Epithelial cell of esophagus (primary cell): Measurements from ENCODE around the gene NR2E3.

Experiments
- DNase-seq: peaks from one replicate; pipeline ENCODE4 v3.0.0; 2010; ENCODE audit warnings: low read depth
- H3K4me3 ChIP-seq: 2 replicates; pipeline ENCODE4 v1.5.1; 2011; ENCODE audit warnings: mild to moderate bottlenecking, low read length, control low read depth
- TF ChIP-seq, protein P1 (sequence below): IDR thresholded peaks from 2 replicates; pipeline ENCODE4 v1.5.1; 2011; ENCODE audit warnings: low read depth, mild to moderate bottlenecking, low read length, control low read depth, inconsistent platforms; ENCODE audit not compliant: insufficient read depth; ENCODE audit errors: missing control alignments

The NR2E3 gene

DNA sequence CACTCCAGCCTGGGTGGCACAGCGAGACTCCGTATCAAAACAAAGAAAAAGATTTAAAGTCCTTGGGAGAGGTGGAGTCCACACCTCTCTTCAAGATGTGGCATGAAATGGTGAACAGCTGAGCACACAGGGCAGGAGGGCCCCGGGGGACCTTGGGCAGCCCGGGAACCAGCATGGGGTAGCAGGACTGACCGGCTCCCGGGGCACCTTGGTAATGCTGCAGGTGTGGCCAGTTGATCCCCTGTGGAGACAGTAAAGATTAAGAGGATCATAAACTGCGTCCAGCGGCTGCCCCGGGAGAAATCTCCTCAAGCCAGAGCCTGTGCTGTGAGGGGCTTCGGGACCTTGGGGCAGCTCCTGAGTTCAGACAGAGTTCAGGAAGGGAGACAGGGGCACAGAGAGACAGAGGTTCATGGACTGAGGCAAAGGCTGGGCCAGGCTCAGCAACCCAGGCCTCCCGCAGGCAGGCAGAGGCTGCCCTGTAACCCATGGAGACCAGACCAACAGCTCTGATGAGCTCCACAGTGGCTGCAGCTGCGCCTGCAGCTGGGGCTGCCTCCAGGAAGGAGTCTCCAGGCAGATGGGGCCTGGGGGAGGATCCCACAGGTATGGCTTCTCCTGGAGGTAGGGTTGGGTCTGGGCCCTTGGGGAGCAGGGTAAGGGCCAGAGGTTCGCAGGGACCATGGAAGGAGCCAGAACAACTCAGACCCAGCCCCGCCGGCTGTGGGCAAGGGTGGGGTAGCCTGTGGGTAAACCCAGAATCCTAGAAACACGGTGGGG, at the start of gene NR2E3:
NR2E3 (plus strand) TSS at position 299 of the 780 bp plus-strand sequence; CDS start at position 489, 190 bp downstream.
- no peak for DNase-seq

DNA sequence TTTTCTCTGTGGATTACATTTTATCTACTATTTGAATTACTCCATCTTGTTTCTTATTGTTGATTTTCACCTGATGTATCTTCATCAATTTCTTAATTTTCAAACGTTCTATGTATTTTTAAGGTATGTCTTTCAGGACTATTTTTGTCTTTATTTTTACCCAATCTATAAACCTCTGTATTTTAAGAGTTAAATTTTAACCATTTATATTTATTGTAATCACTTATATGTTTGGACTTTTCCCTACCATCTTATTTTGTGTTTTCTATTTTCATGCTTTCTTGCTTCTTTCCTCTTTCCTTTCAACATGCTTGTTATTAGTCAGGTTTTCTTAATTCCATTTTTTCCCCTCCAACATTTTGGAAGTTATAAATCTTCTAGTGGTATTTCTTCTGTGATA, 49.5 kb upstream of the NR2E3 start:
- no peak overlapping the region for H3K4me3 ChIP-seq
- TF ChIP-seq, protein P1, sequence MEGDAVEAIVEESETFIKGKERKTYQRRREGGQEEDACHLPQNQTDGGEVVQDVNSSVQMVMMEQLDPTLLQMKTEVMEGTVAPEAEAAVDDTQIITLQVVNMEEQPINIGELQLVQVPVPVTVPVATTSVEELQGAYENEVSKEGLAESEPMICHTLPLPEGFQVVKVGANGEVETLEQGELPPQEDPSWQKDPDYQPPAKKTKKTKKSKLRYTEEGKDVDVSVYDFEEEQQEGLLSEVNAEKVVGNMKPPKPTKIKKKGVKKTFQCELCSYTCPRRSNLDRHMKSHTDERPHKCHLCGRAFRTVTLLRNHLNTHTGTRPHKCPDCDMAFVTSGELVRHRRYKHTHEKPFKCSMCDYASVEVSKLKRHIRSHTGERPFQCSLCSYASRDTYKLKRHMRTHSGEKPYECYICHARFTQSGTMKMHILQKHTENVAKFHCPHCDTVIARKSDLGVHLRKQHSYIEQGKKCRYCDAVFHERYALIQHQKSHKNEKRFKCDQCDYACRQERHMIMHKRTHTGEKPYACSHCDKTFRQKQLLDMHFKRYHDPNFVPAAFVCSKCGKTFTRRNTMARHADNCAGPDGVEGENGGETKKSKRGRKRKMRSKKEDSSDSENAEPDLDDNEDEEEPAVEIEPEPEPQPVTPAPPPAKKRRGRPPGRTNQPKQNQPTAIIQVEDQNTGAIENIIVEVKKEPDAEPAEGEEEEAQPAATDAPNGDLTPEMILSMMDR, result no peak
- no peak for DNase-seq

More for the DNA sequence above, at the start of gene NR2E3:
- no peak within 1 kb of the TSS for H3K4me3 ChIP-seq
- TF ChIP-seq, protein P1, result no peak

DNA sequence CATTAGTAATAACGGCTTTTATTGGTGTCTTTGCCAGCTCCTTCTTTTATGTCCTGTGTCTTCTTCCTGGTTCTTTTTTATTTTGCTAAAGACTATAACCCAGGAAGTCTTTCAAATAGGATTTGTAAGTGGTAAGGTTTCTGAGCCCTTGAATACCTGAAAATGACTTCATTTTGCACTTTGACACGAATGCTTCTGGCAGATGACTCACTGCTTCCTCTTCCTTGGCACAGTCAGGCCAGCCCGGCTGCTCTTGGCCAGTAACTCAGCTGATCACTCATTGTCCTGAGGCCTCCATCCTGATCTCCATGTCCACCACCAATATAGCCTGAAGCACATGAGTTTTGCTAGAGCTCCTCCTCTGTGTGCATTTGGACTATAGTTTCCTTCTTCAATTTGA, 48.7 kb upstream of the NR2E3 start:
- TF ChIP-seq, protein P1, result no peak
- peak; percentile 89 for DNase-seq
- H3K4me3 ChIP-seq, result no peak overlapping the region

DNA sequence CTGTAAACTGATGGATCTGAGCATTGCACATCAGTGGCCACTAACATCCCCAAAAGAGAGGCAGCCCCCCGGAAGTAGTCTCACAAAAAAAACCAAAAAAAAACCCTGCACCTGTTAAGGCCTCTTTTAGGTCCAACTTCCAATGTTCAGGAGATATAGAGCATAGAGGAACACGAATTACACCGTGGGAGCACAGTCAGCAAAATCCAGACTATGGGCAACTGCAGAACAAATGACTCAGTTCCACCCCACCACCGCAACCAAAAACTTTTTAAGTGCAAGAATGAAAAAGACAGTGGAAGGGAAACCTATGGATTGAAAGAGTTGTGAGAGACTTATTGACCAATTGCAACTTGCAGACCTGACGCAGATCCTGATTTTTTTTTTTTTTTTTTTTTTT, 42.2 kb upstream of the NR2E3 start:
- no peak for DNase-seq
- H3K4me3 ChIP-seq, result no peak overlapping the region
- TF ChIP-seq, protein P1, result no peak

DNA sequence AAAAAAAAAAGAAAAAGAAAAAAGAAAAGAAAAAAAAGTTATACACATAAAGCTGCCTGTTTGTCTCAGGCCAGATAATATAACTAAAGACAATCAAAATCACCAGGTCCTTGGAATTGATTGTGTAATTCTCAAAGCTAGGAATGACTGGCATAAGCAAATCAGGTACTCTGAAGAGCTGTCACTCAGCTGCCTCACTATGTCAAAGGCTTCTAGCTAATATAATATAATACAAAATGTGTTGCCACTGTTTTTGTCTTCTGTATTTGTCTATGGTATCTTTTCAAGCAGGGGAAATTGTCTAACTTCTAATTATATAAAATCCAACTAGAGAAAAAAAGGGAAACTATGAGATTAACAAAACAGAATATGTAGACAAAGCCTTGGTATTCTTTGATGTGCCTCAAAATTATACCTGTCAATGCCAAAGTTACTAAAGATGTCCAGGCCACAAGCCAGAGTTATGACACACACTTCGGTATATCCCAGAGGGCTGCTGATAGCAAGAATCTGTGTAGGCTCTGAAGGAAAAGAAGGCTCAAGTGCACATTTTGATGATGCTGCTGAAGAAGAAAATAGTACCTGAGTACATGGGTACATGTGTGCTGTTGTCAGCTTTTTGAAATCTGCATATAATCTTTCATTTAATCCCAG, 37.0 kb upstream of the NR2E3 start:
- H3K4me3 ChIP-seq, result no peak overlapping the region
- TF ChIP-seq, protein P1, result no peak
- no peak for DNase-seq

DNA sequence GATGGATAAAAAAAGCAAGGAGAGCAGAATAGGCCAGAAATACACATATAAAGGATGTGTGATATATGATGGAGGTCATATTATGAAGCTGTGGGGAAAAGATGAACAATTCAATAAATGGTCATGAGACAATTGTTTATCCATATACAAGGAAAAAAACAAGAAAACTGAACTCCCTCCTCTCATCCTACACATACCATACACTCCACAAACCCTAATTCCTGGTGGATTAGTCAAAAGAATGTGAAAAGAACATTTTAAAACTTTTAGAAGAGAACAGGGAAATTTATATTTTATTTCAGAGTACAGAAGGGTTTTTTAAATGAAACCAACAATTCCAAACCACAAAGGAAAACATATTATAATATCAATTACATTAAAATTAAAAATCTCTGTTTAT, 34.5 kb upstream of the NR2E3 start:
- TF ChIP-seq, protein P1, result no peak
- no peak for DNase-seq
- H3K4me3 ChIP-seq, result no peak overlapping the region
